Right ventricle myocardium superior (tissue), 1 donor: Measurements from ENCODE around the gene POLR1G. TPM values are rescaled to one million over a fixed set of nuclear protein-coding genes. Genes with fewer than 3 reads are reported as not detected.
"Not testable (repeated sequence)": the region's sequence is repeated elsewhere in the genome, so short reads cannot be mapped to it uniquely, and the experiment has no call there.

Experiments
- ATAC-seq: fragments of 200-7000 bp; cut with Tn5 transposase; one replicate; pipeline ENCODE4 v1.9.1; 2020; ENCODE audit warnings: mild to moderate bottlenecking; ENCODE audit not compliant: poor library complexity
- DNase-seq: peaks from one replicate; pipeline ENCODE4 v3.0.0-alpha.2; 2020
- intact Hi-C: fragments of 100-400 bp; cut with DNase I; formaldehyde crosslinking; loops from one replicate; pipeline ENCODE4 v1.11.2; 2022
- total RNA-seq: library from RNA; stranded (reverse); fragmentation: NEBNext Ultra II Directional; extraction: Animal tissue kit (Norgen Biotek cat#: 25700); gene quantifications from one replicate; pipeline ENCODE4 v1.2.1, GENCODE V29; 2021
- donor health status: DM: no; HTN: yes; CAD: no; lungs with severe emphysema.

Gene POLR1G
- total RNA-seq, 1 donor from 2014 or later: 7.7 TPM

- ATAC-seq (no peak), DNase-seq (no peak)
- intact Hi-C loops: no loop called here
These were observed 15.1 kb upstream of the POLR1G start for GRCh38 chr19:45391346-45391745.

- intact Hi-C loops: no loop called here
- ATAC-seq (no peak), DNase-seq (peak; percentile 33)
These were observed 14.4 kb upstream of the POLR1G start for GRCh38 chr19:45391871-45392665.

- intact Hi-C loops: no loop called here
- peak; percentile 41 for DNase-seq
These were observed 10.4 kb upstream of the POLR1G start for GRCh38 chr19:45395821-45396617.

GRCh38 chr19:45400192-45400591, 6.3 kb upstream of the POLR1G start:
- intact Hi-C loops: no loop called here
- peak; percentile 37 for DNase-seq
- ATAC-seq: no peak

More at GRCh38 chr19:45395821-45396617, 10.4 kb upstream of the POLR1G start:
- ATAC-seq: no peak

- no peak for ATAC-seq
- intact Hi-C loops: no loop called here
- no peak for DNase-seq
These were observed 4.6 kb upstream of the POLR1G start for GRCh38 chr19:45401815-45402214.

- peak; percentile 62 for DNase-seq
- intact Hi-C loops: no loop called here
- peak; percentile 2 for ATAC-seq
These were observed 4.0 kb upstream of the POLR1G start for GRCh38 chr19:45402298-45403061.

- peak; percentile 0 for ATAC-seq
- intact Hi-C loops: no loop called here
These were observed 3.2 kb upstream of the POLR1G start for GRCh38 chr19:45403272-45403671.

GRCh38 chr19:45403781-45404556, 2.5 kb upstream of the POLR1G start:
- peak; percentile 44 for ATAC-seq
- peak; percentile 82 for DNase-seq
- intact Hi-C loops: no loop called here

More at GRCh38 chr19:45403272-45403671, 3.2 kb upstream of the POLR1G start:
- peak; percentile 27 for DNase-seq

GRCh38 chr19:45404557-45405434, 1.6 kb upstream of the POLR1G start, which contains the start of gene PPP1R13L:
PPP1R13L (minus strand) TSS chr19:45405069; CDS start chr19:45398318, 6,751 bp downstream.
- DNase-seq: peak; percentile 90
- intact Hi-C loops: no loop called here
- peak; percentile 68 for ATAC-seq

GRCh38 chr19:45405435-45406225, 814 bp upstream of the POLR1G start:
- intact Hi-C loops: no loop called here
- DNase-seq (peak; percentile 92), ATAC-seq (peak; percentile 71)

GRCh38 chr19:45407091-45407375, 589 bp downstream of the POLR1G start:
- ATAC-seq: no peak
- DNase-seq: no peak
- intact Hi-C loops: no loop called here

- DNase-seq, intact Hi-C loops, ATAC-seq: not testable (repeated sequence)
These were observed 1.1 kb downstream of the POLR1G start for GRCh38 chr19:45407585-45407984.

- intact Hi-C loops: no loop called here
- no peak for DNase-seq
- no peak for ATAC-seq
These were observed 1.7 kb downstream of the POLR1G start for GRCh38 chr19:45408121-45408520.

- ATAC-seq: no peak
- intact Hi-C loops: no loop called here
- DNase-seq: no peak
These were observed 2.5 kb downstream of the POLR1G start for GRCh38 chr19:45408830-45409556.

GRCh38 chr19:45409557-45409920, 3.1 kb downstream of the POLR1G start:
- intact Hi-C loops: no loop called here
- ATAC-seq (no peak), DNase-seq (no peak)

- intact Hi-C loops: not testable (repeated sequence)
These were observed 3.9 kb downstream of the POLR1G start for GRCh38 chr19:45410330-45410729.

More at GRCh38 chr19:45410330-45410729, 3.9 kb downstream of the POLR1G start:
- not testable (repeated sequence) for DNase-seq, ATAC-seq
